Stimulated activated effector memory CD8-positive, alpha-beta T cell treated with anti-CD3 and anti-CD28 coated beads, Interleukin-12 subunit alpha, Interleukin-12 subunit beta, amount 100 ng/mL, for 72 hours (primary cell): ENCODE results near the gene DCBLD2.
"Not testable (repeated sequence)": the region's sequence is repeated elsewhere in the genome, so short reads cannot be mapped to it uniquely, and the experiment has no call there.

Experiments
- ATAC-seq: fragments of 150-1000 bp; cut with Tn5 transposase; 2 replicates; pipeline ENCODE4 v1.10.0; 2021
- DNase-seq, 2 donors: peaks; one replicate each; pipeline ENCODE4 v3.0.0; 2021 to 2022; ENCODE audit warnings: low spot score in 2 of 2
- H3K27ac Mint-ChIP-seq: one replicate; pipeline ENCODE4 v1.8.0; 2022; ENCODE audit warnings: mild to moderate bottlenecking, mixed read lengths
- H3K36me3 Mint-ChIP-seq: one replicate; pipeline ENCODE4 v1.8.0; 2022; ENCODE audit warnings: mild to moderate bottlenecking, mixed read lengths
- H3K4me1 Mint-ChIP-seq: one replicate; pipeline ENCODE4 v1.8.0; 2022; ENCODE audit warnings: mixed read lengths
- H3K4me3 Mint-ChIP-seq: one replicate; pipeline ENCODE4 v1.8.0; 2022; ENCODE audit warnings: mild to moderate bottlenecking, mixed read lengths
- H3K9me3 Mint-ChIP-seq: one replicate; pipeline ENCODE4 v1.8.0; 2022; ENCODE audit warnings: mixed read lengths

Gene DCBLD2

DNA sequence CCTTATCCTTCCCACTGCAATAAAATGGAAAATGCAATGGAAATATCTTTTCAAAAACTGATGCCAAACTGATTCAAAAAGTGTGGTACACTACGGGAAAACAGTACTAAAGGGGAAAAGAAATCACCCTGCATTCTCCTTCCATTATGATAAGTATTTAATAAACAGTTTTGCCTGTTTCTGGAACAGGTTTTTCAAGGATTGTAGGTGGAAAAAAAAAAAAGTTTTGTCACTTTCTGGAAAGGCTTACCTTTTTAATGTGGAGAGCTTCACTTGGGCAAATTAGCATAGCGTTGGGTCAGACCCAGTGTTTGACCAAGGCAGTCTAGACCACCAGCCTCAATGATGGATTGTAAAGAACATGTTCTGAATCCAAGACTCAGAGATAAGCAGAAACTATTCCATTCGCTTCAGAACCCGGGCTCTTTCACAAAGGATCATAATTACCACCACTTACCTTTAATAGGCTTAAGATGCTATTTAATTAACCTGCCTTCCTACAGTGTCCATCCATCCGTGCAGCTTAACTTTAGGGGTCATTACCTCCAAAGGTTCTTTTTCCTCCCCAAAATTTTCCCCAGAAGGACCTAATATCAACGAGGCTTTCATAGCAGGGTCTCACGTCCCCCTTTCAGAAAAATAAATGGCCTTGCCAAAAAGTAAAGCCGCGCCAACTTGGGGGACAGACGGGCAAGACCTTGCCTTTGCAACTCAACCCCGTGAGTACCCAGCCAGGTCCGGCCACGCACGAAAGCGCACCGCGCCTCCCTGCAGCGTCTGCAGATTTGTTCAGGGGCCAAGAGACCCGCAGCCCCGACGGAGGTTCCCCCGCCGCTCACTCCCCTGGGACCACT lies 1.0 kb downstream of the DCBLD2 start:
- Mint-ChIP-seq H3K36me3 (no peaks in the 10 kb centered on the region), H3K27ac (no peak overlapping the region), H3K4me3 (peak overlapping the region; percentile 75), H3K4me1 (peaks cover 13% of the 10 kb centered on the region), H3K9me3 (no peaks in the 10 kb centered on the region)
- DNase-seq: no peak
- no peak for ATAC-seq

DNA sequence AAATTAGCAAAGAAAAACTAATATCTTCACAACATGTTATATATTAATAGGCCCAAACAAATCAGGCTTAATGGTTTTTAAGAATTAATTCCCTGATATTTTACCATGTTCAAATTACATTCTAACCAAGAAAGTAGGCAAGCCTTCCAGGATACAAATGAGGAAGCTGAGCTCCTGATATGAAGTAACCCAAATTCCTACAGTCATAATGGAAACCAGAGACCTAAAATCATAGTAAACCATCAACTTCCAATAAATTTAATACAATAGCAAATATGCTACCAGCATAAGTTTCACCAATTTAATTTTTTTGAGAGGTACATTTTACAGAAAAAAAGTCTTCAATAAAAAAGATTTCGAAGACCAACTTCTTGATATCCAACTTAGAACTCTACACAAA lies 3.8 kb downstream of the DCBLD2 start:
- ATAC-seq (no peak), DNase-seq (no peak)
- Mint-ChIP-seq H3K9me3 (no peaks in the 10 kb centered on the region), H3K27ac (no peak overlapping the region), H3K36me3 (no peaks in the 10 kb centered on the region), H3K4me1 (peaks cover 13% of the 10 kb centered on the region), H3K4me3 (no peak overlapping the region)

GRCh38 chr3:98894791-98895576 lies 6.5 kb downstream of the DCBLD2 start:
- H3K36me3 Mint-ChIP-seq: no peaks in the 10 kb centered on the region
- no peaks in the 10 kb centered on the region for H3K9me3 Mint-ChIP-seq
- H3K4me3 Mint-ChIP-seq: no peak overlapping the region
- ATAC-seq: no peak
- no peak for DNase-seq
- H3K4me1 Mint-ChIP-seq: no peaks in the 10 kb centered on the region
- H3K27ac Mint-ChIP-seq: no peak overlapping the region

GRCh38 chr3:98893740-98894139 lies 7.8 kb downstream of the DCBLD2 start:
- no peaks in the 10 kb centered on the region for H3K4me1 Mint-ChIP-seq
- no peaks in the 10 kb centered on the region for H3K36me3 Mint-ChIP-seq
- DNase-seq: no peak
- H3K4me3 Mint-ChIP-seq: no peak overlapping the region
- H3K9me3 Mint-ChIP-seq: no peaks in the 10 kb centered on the region
- no peak for ATAC-seq
- H3K27ac Mint-ChIP-seq: no peak overlapping the region

DNA sequence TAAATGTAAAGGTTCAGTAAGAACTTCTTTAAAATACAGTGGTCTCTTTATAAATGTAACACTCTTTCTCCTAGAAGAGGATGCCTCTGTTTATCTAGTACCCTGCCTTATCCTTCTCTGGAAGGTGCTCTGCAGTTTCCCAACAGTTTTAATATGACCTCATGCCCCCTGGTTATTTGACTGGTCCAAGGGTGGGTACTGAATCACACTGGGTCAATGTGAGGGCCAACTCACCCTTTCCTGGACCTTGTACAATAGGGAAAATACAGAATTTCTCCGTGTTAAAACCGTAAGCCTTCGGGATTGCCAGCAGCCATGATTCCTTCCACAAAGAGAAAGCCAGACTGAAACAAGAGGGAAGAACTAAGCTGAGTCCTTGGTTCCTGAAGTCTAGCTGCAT lies 9.2 kb downstream of the DCBLD2 start:
- DNase-seq (no peak), ATAC-seq (no peak)
- H3K4me1 Mint-ChIP-seq: no peaks in the 10 kb centered on the region
- H3K36me3 Mint-ChIP-seq: no peaks in the 10 kb centered on the region
- H3K27ac Mint-ChIP-seq: no peak overlapping the region
- no peak overlapping the region for H3K4me3 Mint-ChIP-seq
- H3K9me3 Mint-ChIP-seq: no peaks in the 10 kb centered on the region

DNA sequence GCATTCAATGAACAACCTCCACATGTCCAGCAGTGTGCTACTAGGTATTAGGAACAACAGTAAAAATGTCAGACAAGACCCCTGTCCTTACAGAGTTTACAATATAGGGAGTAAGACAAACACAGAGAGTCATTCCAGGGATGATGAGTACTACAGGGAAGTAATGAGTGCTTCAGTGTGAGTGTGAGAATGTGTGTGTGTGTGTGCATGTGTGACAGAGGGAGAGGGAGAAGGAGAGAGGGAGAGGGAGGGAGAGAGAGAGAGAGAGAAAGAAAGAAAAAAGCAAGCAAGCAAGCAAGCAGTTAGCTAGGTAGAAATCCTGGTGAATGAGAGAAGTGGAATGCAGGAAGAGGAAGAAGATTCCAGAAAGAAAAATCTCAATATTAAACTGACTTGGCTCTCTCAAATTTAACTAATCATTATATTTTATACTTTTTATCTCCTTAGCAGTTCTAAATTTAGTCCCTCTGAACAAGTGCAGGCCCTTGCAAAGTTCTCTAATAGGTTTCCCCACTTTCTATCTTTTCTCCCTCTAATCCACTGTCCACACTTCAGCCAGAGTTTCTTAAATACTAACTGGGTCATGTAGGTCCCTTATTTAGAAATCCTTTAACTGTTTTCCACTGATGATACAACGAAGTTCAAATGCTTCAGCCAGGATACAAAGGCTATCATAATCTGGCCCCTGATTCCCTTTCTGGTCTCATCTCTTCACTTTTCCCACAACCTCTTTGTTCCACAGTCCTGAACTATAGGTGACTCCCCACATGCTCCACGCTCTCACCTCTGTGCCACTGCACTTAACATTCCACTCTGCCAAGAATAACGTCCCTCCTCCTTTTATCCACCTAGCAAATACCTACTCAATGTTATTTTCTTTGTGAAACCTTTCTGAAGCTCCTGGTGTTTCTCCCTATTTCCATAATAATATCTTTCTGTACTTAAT lies 10.3 kb downstream of the DCBLD2 start:
- no peak for ATAC-seq
- H3K4me3 Mint-ChIP-seq: no peak overlapping the region

DNA sequence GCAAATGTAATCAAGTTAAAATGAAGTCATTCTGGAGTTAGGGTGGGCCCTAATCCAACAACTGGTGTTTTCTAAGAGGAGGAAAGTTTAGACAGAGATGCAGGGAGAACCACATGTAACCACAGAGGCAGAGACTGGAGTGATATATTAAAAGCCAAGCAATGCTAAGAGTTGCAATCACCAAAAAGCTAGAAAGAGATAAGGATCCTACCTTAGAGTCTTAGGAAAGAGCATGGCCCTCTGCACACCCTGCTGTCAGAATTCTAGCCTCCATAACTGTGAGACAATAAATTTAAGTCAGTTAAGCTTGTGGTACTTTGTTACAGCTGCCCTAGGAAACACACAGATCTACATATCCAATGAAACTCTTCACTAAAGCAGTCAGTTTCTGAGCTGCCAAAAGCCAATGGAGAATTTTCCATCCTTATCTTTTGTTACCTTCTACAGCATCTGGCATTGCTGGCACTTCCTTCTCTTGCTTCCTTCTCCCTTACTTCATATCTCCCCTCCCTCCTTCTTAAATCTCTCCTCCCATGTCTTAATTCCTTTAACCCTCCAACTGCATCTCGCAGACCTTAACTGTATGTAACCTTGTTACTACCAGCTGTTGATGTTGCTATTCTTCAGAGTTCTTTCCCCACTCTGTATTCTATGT lies 11.2 kb downstream of the DCBLD2 start:
- DNase-seq (no peak), ATAC-seq (no peak)
- Mint-ChIP-seq H3K4me3 (no peak overlapping the region), H3K4me1 (no peaks in the 10 kb centered on the region), H3K36me3 (no peaks in the 10 kb centered on the region), H3K9me3 (no peaks in the 10 kb centered on the region), H3K27ac (no peak overlapping the region)

More for the DNA sequence above, 10.3 kb downstream of the DCBLD2 start:
- Mint-ChIP-seq H3K27ac (no peak overlapping the region), H3K4me1 (no peaks in the 10 kb centered on the region), H3K9me3 (no peaks in the 10 kb centered on the region), H3K36me3 (no peaks in the 10 kb centered on the region)
- DNase-seq: no peak

GRCh38 chr3:98887684-98888083 lies 13.8 kb downstream of the DCBLD2 start:
- ATAC-seq (no peak), DNase-seq (no peak)
- Mint-ChIP-seq H3K27ac (no peak overlapping the region), H3K9me3 (no peaks in the 10 kb centered on the region), H3K4me3 (no peak overlapping the region), H3K4me1 (no peaks in the 10 kb centered on the region), H3K36me3 (no peaks in the 10 kb centered on the region)

DNA sequence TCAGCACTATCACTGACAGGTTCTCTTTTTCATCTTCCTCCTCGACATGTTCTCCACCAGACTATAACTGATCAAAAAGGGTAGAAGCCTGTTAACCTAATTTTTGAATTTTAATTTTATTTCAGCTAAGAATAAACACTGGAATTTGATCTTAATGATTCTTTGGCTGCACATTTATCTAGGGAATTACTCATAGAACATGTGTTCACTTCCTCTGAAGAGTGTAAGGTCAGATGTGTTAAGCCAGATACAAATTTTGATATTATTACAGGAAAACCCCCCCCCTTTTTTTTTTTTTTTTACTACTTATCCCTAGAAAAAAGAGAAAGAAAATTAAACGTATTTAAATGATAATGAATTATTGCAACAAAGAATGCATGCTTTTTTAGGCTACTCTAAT lies 15.0 kb downstream of the DCBLD2 start:
- no peak for ATAC-seq
- no peak for DNase-seq
- Mint-ChIP-seq H3K9me3 (no peaks in the 10 kb centered on the region), H3K4me1 (no peaks in the 10 kb centered on the region), H3K36me3 (no peaks in the 10 kb centered on the region), H3K4me3 (no peak overlapping the region), H3K27ac (no peak overlapping the region)

GRCh38 chr3:98885851-98886250 lies 15.6 kb downstream of the DCBLD2 start:
- no peak overlapping the region for H3K27ac Mint-ChIP-seq
- H3K36me3 Mint-ChIP-seq: no peaks in the 10 kb centered on the region
- ATAC-seq: no peak
- H3K4me1 Mint-ChIP-seq: no peaks in the 10 kb centered on the region
- no peak overlapping the region for H3K4me3 Mint-ChIP-seq
- H3K9me3 Mint-ChIP-seq: no peaks in the 10 kb centered on the region
- DNase-seq: no peak

DNA sequence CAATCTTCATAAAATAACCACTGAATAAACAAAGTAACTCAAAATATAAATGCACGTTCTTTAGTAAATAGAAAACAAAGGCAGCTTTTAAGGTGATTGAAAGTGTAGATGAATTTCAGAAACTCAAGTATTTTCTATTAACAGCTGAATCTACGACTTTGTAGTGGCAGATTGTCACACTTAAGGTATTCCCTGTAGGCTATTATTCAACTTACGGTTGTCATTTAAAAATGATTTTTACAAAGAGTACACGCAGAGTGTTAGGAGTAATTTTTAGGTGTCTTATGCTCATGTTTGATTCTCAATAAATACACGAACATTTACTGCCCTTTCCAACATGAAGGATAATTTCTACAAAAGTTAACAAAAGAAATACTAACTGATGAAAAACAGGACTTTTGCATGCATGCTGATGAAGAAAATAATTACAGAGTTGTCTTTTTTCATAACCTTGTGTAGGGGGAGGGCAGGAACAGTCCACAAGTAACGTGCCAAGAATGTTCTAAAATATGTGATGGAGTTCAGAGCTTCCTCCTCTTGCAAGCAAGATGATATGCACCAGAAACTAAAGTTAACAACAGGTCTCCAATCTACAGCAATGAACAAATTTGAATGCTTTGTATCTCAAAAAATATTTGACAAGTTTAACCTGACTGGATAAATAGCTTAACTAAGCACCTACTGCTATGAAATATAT lies 16.7 kb downstream of the DCBLD2 start:
- Mint-ChIP-seq H3K4me1 (no peaks in the 10 kb centered on the region), H3K4me3 (no peak overlapping the region), H3K27ac (no peak overlapping the region), H3K9me3 (no peaks in the 10 kb centered on the region), H3K36me3 (no peaks in the 10 kb centered on the region)
- DNase-seq (no peak), ATAC-seq (no peak)

- H3K4me1 Mint-ChIP-seq, H3K36me3 Mint-ChIP-seq, DNase-seq, ATAC-seq, H3K4me3 Mint-ChIP-seq, H3K9me3 Mint-ChIP-seq, H3K27ac Mint-ChIP-seq: not testable (repeated sequence)
These were observed 18.7 kb downstream of the DCBLD2 start for GRCh38 chr3:98882614-98883333.

DNA sequence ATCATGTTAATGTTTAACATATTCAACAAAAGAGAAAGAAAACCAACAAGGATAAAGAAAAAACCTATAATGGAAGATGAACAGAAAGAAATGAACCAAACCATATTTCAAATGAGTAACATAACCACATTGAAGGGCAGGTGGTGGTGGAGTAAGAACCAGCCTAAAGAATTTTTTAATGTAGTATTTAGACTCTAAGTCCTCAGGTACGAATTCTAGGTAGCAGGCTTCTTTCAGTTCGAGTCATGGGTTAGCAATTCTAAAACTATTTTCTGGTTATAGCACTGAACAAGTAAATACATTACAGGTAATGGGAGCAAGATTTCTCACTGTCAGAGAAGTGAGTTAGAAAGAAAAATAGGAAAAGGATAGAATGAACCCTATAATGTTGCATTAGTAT lies 24.4 kb downstream of the DCBLD2 start:
- DNase-seq: no peak
- Mint-ChIP-seq H3K36me3 (no peaks in the 10 kb centered on the region), H3K27ac (no peak overlapping the region), H3K4me3 (no peak overlapping the region), H3K4me1 (no peaks in the 10 kb centered on the region), H3K9me3 (no peaks in the 10 kb centered on the region)
- no peak for ATAC-seq

DNA sequence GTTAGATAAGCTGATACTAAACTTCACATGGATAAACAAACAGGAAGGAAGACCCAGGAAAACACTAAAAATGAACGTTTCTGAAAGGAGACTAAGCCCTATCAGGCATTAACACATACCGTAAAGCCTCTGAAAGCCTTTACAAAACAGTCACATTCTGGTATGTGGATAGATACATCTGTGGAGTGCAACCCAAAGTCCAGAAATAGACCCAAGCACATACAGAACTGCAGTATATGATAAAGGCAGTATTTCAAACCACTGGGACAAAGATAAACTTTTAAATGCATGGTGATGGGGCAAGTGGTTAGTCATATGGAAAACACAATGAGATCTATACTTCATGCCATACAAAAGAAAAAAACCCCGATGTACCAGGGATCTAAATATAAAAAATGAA lies 26.0 kb downstream of the DCBLD2 start:
- DNase-seq (no peak), ATAC-seq (no peak)
- Mint-ChIP-seq H3K36me3 (no peaks in the 10 kb centered on the region), H3K9me3 (no peaks in the 10 kb centered on the region), H3K4me1 (no peaks in the 10 kb centered on the region), H3K27ac (no peak overlapping the region), H3K4me3 (no peak overlapping the region)
